Esophagus muscularis mucosa (tissue), 4 donors: Measurements from ENCODE around the gene ABCG5. TPM values are rescaled to one million over a fixed set of nuclear protein-coding genes. Genes with fewer than 3 reads are reported as not detected.

ENCODE experiments used
- DNase-seq: peaks from one replicate; pipeline ENCODE4 v3.0.0-alpha.2; 2017; ENCODE audit errors: extremely low spot score
- H3K27ac ChIP-seq, 4 donors: fragments of 200-600 bp; sonication (generic); replicated peaks in 1 of 4; 1 replicate in 3 of 4; 2 replicates in 1 of 4; pipeline ENCODE4 v1.5.1; 2016 to 2019; ENCODE audit warnings: mild to moderate bottlenecking in 1 of 4
- H3K27me3 ChIP-seq, 4 donors: fragments of 200-600 bp; sonication (generic); one replicate each; pipeline versions ENCODE4 v1.5.1 to v1.6.0; 2016 to 2019
- H3K36me3 ChIP-seq, 4 donors: fragments of 200-600 bp; sonication (generic); one replicate each; pipeline ENCODE4 v1.5.1; 2016 to 2019
- H3K4me1 ChIP-seq, 4 donors: fragments of 200-600 bp; sonication (generic); one replicate each; pipeline ENCODE4 v1.5.1; 2016 to 2019
- H3K4me3 ChIP-seq, 4 donors: fragments of 200-600 bp; sonication (generic); 1 replicate in 2 of 4; 2 replicates in 2 of 4; pipeline ENCODE4 v1.5.1; 2016 to 2019; ENCODE audit warnings: mild to moderate bottlenecking in 4 of 4, moderate library complexity in 1 of 4
- H3K9me3 ChIP-seq, 4 donors: fragments of 200-600 bp; sonication (generic); 1 replicate in 3 of 4; 2 replicates in 1 of 4; pipeline ENCODE4 v1.5.1; 2016 to 2019
- CTCF ChIP-seq, 3 experiments: fragments of 200-600 bp in 2 of 3; fragments of 450-650 bp in 1 of 3; sonication (generic) in 2 of 3; IDR thresholded peaks; one replicate each; pipeline ENCODE4 v1.5.1; 2017 to 2019; ENCODE audit warnings: antibody characterized with exemption in 3 of 3, mild to moderate bottlenecking in 2 of 3, moderate library complexity in 1 of 3
- EP300 ChIP-seq: sonication (generic); formaldehyde crosslinking; IDR thresholded peaks from one replicate; pipeline ENCODE4 v1.6.1; 2017; ENCODE audit warnings: antibody characterized with exemption
- POLR2A ChIP-seq: fragments of 450-650 bp; IDR thresholded peaks from one replicate; pipeline ENCODE4 v1.6.1; 2017; ENCODE audit warnings: antibody characterized with exemption, moderate library complexity, mild to moderate bottlenecking, low read depth
- POLR2AphosphoS5 ChIP-seq, 2 donors: sonication (generic); formaldehyde crosslinking; IDR thresholded peaks; one replicate each; pipeline ENCODE4 v1.6.1; 2017; ENCODE audit warnings: antibody characterized with exemption in 2 of 2
- WGBS: methylation state at CpG from one replicate; pipeline ENCODE4 v1.1.5; 2018; 5-methylcytosine and 5-hydroxymethylcytosine counted together
- intact Hi-C: fragments of 100-400 bp; cut with DNase I; formaldehyde crosslinking; loops from one replicate; pipeline ENCODE4 v1.15.1; 2023
- total RNA-seq, 4 donors: library from RNA; depleted of rRNA; stranded (reverse); fragments of >200 nt; gene quantifications; one replicate each; pipeline versions ENCODE4 v1.1.0 to v1.2.1, GENCODE V29; 2016

The ABCG5 gene
- total RNA-seq, 4 donors from 2014 or later: not detected

GRCh38 chr2:43841949-43842865 lies 3.6 kb upstream of the ABCG5 start:
- TF ChIP-seq POLR2A: no peak
- TF ChIP-seq CTCF (IDR thresholded peaks at IDR 0.05): no peak
- no peak for TF ChIP-seq EP300
- TF ChIP-seq POLR2AphosphoS5 (IDR thresholded peaks at IDR 0.05): no peak
- Histone ChIP-seq H3K4me1 (no peaks in the 10 kb centered on the region), H3K9me3 (no peaks in the 10 kb centered on the region), H3K27me3 (no peaks in the 10 kb centered on the region), H3K36me3 (no peaks in the 10 kb centered on the region), H3K27ac (no peak overlapping the region), H3K4me3 (no peak overlapping the region)
- peak; percentile 53 for DNase-seq
- WGBS: 89% methylated on average over 14 of the region's 14 CpGs
- intact Hi-C loops: no loop called here

- TF ChIP-seq POLR2A: no peak
- no peak for TF ChIP-seq EP300
- TF ChIP-seq CTCF (IDR thresholded peaks at IDR 0.05): no peak
- H3K9me3 ChIP-seq: no peaks in the 10 kb centered on the region
- no peak overlapping the region for H3K4me3 ChIP-seq
- no peaks in the 10 kb centered on the region for H3K36me3 ChIP-seq
- intact Hi-C loops: no loop called here
- H3K4me1 ChIP-seq: no peaks in the 10 kb centered on the region
- H3K27ac ChIP-seq: no peak overlapping the region
- WGBS: 70% methylated on average over 5 of the region's 5 CpGs
- no peak for DNase-seq
- H3K27me3 ChIP-seq: peaks cover 0 to 3% (median 0%) of the 10 kb centered on the region in 4 donors
Measured at GRCh38 chr2:43840965-43841364, 2.3 kb upstream of the ABCG5 start.

GRCh38 chr2:43839776-43840564 lies 1.3 kb upstream of the ABCG5 start:
- no peak overlapping the region for H3K27ac ChIP-seq
- DNase-seq: peak; percentile 88
- WGBS: 77% methylated on average over 14 of the region's 14 CpGs
- peaks cover 0 to 3% (median 0%) of the 10 kb centered on the region in 4 donors for H3K27me3 ChIP-seq
- H3K4me1 ChIP-seq: no peaks in the 10 kb centered on the region
- H3K36me3 ChIP-seq: no peaks in the 10 kb centered on the region
- no peak for TF ChIP-seq POLR2AphosphoS5 (IDR thresholded peaks at IDR 0.05)
- no peak for TF ChIP-seq EP300
- TF ChIP-seq POLR2A: no peak
- no peak for TF ChIP-seq CTCF (IDR thresholded peaks at IDR 0.05)
- intact Hi-C loops: no loop called here
- no peaks in the 10 kb centered on the region for H3K9me3 ChIP-seq
- no peak overlapping the region for H3K4me3 ChIP-seq

- intact Hi-C loops: no loop called here
- Histone ChIP-seq H3K4me3 (no peak overlapping the region), H3K27ac (no peak overlapping the region), H3K9me3 (no peaks in the 10 kb centered on the region), H3K36me3 (no peaks in the 10 kb centered on the region), H3K27me3 (peaks cover 0 to 4% (median 0%) of the 10 kb centered on the region in 4 donors), H3K4me1 (no peaks in the 10 kb centered on the region)
- DNase-seq: peak; percentile 62
- TF ChIP-seq CTCF (IDR thresholded peaks at IDR 0.05) (no peak), EP300 (no peak), POLR2A (no peak), POLR2AphosphoS5 (IDR thresholded peaks at IDR 0.05) (no peak)
- WGBS: 91% methylated on average over 19 of the region's 21 CpGs
Measured at GRCh38 chr2:43837831-43838559, 644 bp downstream of the ABCG5 start.
